ENCODE results near the gene SEC61G. TPM values are rescaled to one million over a fixed set of nuclear protein-coding genes. Genes with fewer than 3 reads are reported as not detected.

The SEC61G gene
- total and polyA plus RNA-seq, 8 donors, result 61.9 to 275 (median 90.5) TPM

GRCh38 chr7:54711900-54712595 is 47.0 kb downstream of the SEC61G start:
- DNase-seq (no peak), ATAC-seq (no peak), FAIRE-seq (no peak)

GRCh38 chr7:54709283-54709682 is 49.7 kb downstream of the SEC61G start:
- no peak for FAIRE-seq
- Histone ChIP-seq H3K36me3 (no peaks in the 10 kb centered on the region), H3K27ac (no peak overlapping the region), H3K9me3 (no peaks in the 10 kb centered on the region), H3K27me3 (no peaks in the 10 kb centered on the region), H3K4me1 (no peaks in the 10 kb centered on the region), H3K4me3 (no peak overlapping the region)
- no peak for DNase-seq
- no peak for TF ChIP-seq CTCF (IDR thresholded peaks at IDR 0.05)
- 41 to 64% methylated on average over 1 of the region's 1 CpG for WGBS, 2 donors
- ATAC-seq, result no peak
- intact Hi-C loops (cut with DNase I), result no loop called here

More at GRCh38 chr7:54711900-54712595, 47.0 kb downstream of the SEC61G start:
- no peak for TF ChIP-seq CTCF (IDR thresholded peaks at IDR 0.05)
- Histone ChIP-seq H3K27me3 (no peaks in the 10 kb centered on the region), H3K9me3 (no peaks in the 10 kb centered on the region), H3K36me3 (no peaks in the 10 kb centered on the region), H3K4me3 (no peak overlapping the region), H3K27ac (no peak overlapping the region), H3K4me1 (no peaks in the 10 kb centered on the region)
- 82 to 87% methylated on average over 2 of the region's 2 CpGs for WGBS, 2 donors
- intact Hi-C loops (cut with DNase I), result no loop called here

- Histone ChIP-seq H3K4me3 (no peak overlapping the region), H3K9me3 (no peaks in the 10 kb centered on the region), H3K4me1 (no peaks in the 10 kb centered on the region), H3K36me3 (no peaks in the 10 kb centered on the region), H3K27ac (no peak overlapping the region), H3K27me3 (no peaks in the 10 kb centered on the region)
- intact Hi-C loops (cut with DNase I), result no loop called here
- DNase-seq (no peak), ATAC-seq (peak in 1 of 4 donors; percentile 20), FAIRE-seq (no peak)
- no peak for TF ChIP-seq CTCF (IDR thresholded peaks at IDR 0.05)
- 46 to 48% methylated on average over 4 of the region's 4 CpGs for WGBS, 2 donors
Observed at GRCh38 chr7:54705436-54705835, 53.6 kb downstream of the SEC61G start.

- no peaks in the 10 kb centered on the region for H3K4me1 ChIP-seq
- H3K27ac ChIP-seq, result no peak overlapping the region
- no peak for ATAC-seq
- H3K36me3 ChIP-seq, result no peaks in the 10 kb centered on the region
- no peaks in the 10 kb centered on the region for H3K9me3 ChIP-seq
- DNase-seq, result no peak
- FAIRE-seq, result no peak
- no peak overlapping the region for H3K4me3 ChIP-seq
- no peak for TF ChIP-seq CTCF (IDR thresholded peaks at IDR 0.05)
- no peaks in the 10 kb centered on the region for H3K27me3 ChIP-seq
- intact Hi-C loops (cut with DNase I), result no loop called here
- 28 to 33% methylated on average over 2 of the region's 2 CpGs for WGBS, 2 donors
Observed at GRCh38 chr7:54704851-54705250, 54.2 kb downstream of the SEC61G start.

Other genes starting within 250 kb of the SEC61G start
- gene VSTM2A, start 216.8 kb downstream of the SEC61G start, total RNA-seq, result under 1 TPM in 4 of 6 donors, not detected in 2; 0.12 to 0.64 (median 0.15) TPM
- gene VSTM2A, start 216.8 kb downstream of the SEC61G start, polyA plus RNA-seq, result 1 to 10 TPM in 1 of 2 donors, under 1 TPM in 1; 0.08 to 1.0 TPM